SJSA1 (cell line): ENCODE results near the gene NTN4. TPM values are rescaled to one million over a fixed set of nuclear protein-coding genes. Genes with fewer than 3 reads are reported as not detected.
A peak's percentile ranks its signal among the peaks of the same experiment; 100 is the strongest.
"Not testable (repeated sequence)": the region's sequence is repeated elsewhere in the genome, so short reads cannot be mapped to it uniquely, and the experiment has no call there.

Experiments used
- DNase-seq, 2 experiments: peaks; one replicate each; pipeline ENCODE4 v3.0.0-alpha.2; 2015 to 2020; ENCODE audit warnings: low spot score in 2 of 2, low read depth in 1 of 2
- H3K27ac ChIP-seq: fragments of 250-450 bp; sonication (Bioruptor Pico); 2 replicates; pipeline ENCODE4 v1.5.1; 2020; ENCODE audit warnings: mild to moderate bottlenecking, moderate library complexity
- H3K27me3 ChIP-seq: fragments of 250-450 bp; sonication (Bioruptor Pico); replicated peaks from 2 replicates; pipeline ENCODE4 v1.5.1; 2020; ENCODE audit warnings: mild to moderate bottlenecking, moderate library complexity
- H3K36me3 ChIP-seq: fragments of 250-450 bp; sonication (Bioruptor Pico); 2 replicates; pipeline ENCODE4 v1.5.1; 2020; ENCODE audit warnings: mild to moderate bottlenecking
- H3K4me1 ChIP-seq: fragments of 250-450 bp; sonication (Bioruptor Pico); replicated peaks from 2 replicates; pipeline ENCODE4 v1.6.1; 2021; ENCODE audit warnings: mild to moderate bottlenecking
- H3K4me3 ChIP-seq: fragments of 250-450 bp; sonication (Bioruptor Pico); 2 replicates; pipeline ENCODE4 v1.5.1; 2020; ENCODE audit warnings: mild to moderate bottlenecking
- H3K9me3 ChIP-seq: fragments of 250-450 bp; sonication (Bioruptor Pico); replicated peaks from 2 replicates; pipeline ENCODE4 v1.5.1; 2020; ENCODE audit warnings: mild to moderate bottlenecking
- total RNA-seq: library from RNA; depleted of rRNA; stranded (reverse); fragments of >200 nt; shearing (Covaris generic); gene quantifications from 2 replicates; pipeline ENCODE4 v1.2.3, GENCODE V29; 2014; rRNA removed

The NTN4 gene
- 44.9 and 59.5 TPM in 2 replicates for total RNA-seq

GRCh38 chr12:95790033-95790916 is at the start of gene NTN4:
Gene NTN4 (minus strand): TSS chr12:95790764. CDS start chr12:95790309, 455 bp downstream.
- Histone ChIP-seq H3K4me1 (peaks cover 29% of the 10 kb centered on the region), H3K4me3 (peak within 1 kb of the TSS; percentile 94), H3K27ac (peak within 1 kb of the TSS; percentile 68), H3K27me3 (no peaks in the 10 kb centered on the region), H3K9me3 (no peaks in the 10 kb centered on the region), H3K36me3 (peaks cover 26% of the 10 kb centered on the region)
- DNase-seq = peak; percentile 54 to 60

- Histone ChIP-seq H3K36me3 (no peaks in the 10 kb centered on the region), H3K4me3 (no peak overlapping the region), H3K9me3 (no peaks in the 10 kb centered on the region), H3K27ac (no peak overlapping the region), H3K27me3 (0 out of 2 replicates have a peak, but pooled peaks cover 4% of the 10 kb centered on the region), H3K4me1 (peaks cover 14% of the 10 kb centered on the region)
- DNase-seq = no peak
These were observed 47.6 kb upstream of the NTN4 start for GRCh38 chr12:95838125-95838524.

GRCh38 chr12:95837240-95838038 is 46.9 kb upstream of the NTN4 start:
- no peak overlapping the region for H3K4me3 ChIP-seq
- no peaks in the 10 kb centered on the region for H3K36me3 ChIP-seq
- no peaks in the 10 kb centered on the region for H3K9me3 ChIP-seq
- no peak for DNase-seq
- no peak overlapping the region for H3K27ac ChIP-seq
- 0 out of 2 replicates have a peak, but pooled peaks cover 4% of the 10 kb centered on the region for H3K27me3 ChIP-seq
- peaks cover 14% of the 10 kb centered on the region for H3K4me1 ChIP-seq

- no peaks in the 10 kb centered on the region for H3K36me3 ChIP-seq
- no peak overlapping the region for H3K27ac ChIP-seq
- H3K4me1 ChIP-seq = peaks cover 14% of the 10 kb centered on the region
- H3K9me3 ChIP-seq = no peaks in the 10 kb centered on the region
- H3K27me3 ChIP-seq = 0 out of 2 replicates have a peak, but pooled peaks cover 4% of the 10 kb centered on the region
- no peak for DNase-seq
- H3K4me3 ChIP-seq = no peak overlapping the region
These were observed 46.2 kb upstream of the NTN4 start for GRCh38 chr12:95836630-95837239.

GRCh38 chr12:95836185-95836609 is 45.6 kb upstream of the NTN4 start:
- Histone ChIP-seq H3K27ac (no peak overlapping the region), H3K36me3 (no peaks in the 10 kb centered on the region), H3K27me3 (0 out of 2 replicates have a peak, but pooled peaks cover 4% of the 10 kb centered on the region), H3K4me1 (peaks cover 14% of the 10 kb centered on the region), H3K4me3 (no peak overlapping the region), H3K9me3 (no peaks in the 10 kb centered on the region)
- DNase-seq = peak in 1 of 2 experiments; percentile 57

- Histone ChIP-seq H3K27me3 (peaks cover 4% of the 10 kb centered on the region; the same call in 1 of the 2 replicates), H3K36me3 (no peaks in the 10 kb centered on the region)
These were observed 44.0 kb upstream of the NTN4 start for GRCh38 chr12:95834572-95834971.

GRCh38 chr12:95830335-95831089 is 39.9 kb upstream of the NTN4 start:
- H3K27ac ChIP-seq = no peak overlapping the region
- no peaks in the 10 kb centered on the region for H3K36me3 ChIP-seq
- DNase-seq = no peak
- no peaks in the 10 kb centered on the region; the same call in 1 of the 2 replicates for H3K27me3 ChIP-seq
- H3K4me3 ChIP-seq = no peak overlapping the region
- no peaks in the 10 kb centered on the region for H3K4me1 ChIP-seq
- no peaks in the 10 kb centered on the region for H3K9me3 ChIP-seq

More at GRCh38 chr12:95834572-95834971, 44.0 kb upstream of the NTN4 start:
- DNase-seq = no peak
- Histone ChIP-seq H3K4me1 (peaks cover 14% of the 10 kb centered on the region), H3K27ac (no peak overlapping the region), H3K4me3 (no peak overlapping the region), H3K9me3 (no peaks in the 10 kb centered on the region)

- H3K36me3 ChIP-seq = no peaks in the 10 kb centered on the region
- H3K27me3 ChIP-seq = no peaks in the 10 kb centered on the region; the same call in 1 of the 2 replicates
- H3K4me3 ChIP-seq = no peak overlapping the region
- H3K27ac ChIP-seq = no peak overlapping the region
- H3K9me3 ChIP-seq = no peaks in the 10 kb centered on the region
- no peaks in the 10 kb centered on the region for H3K4me1 ChIP-seq
- DNase-seq = no peak
These were observed 38.8 kb upstream of the NTN4 start for GRCh38 chr12:95829395-95829794.

- peaks cover 3% of the 10 kb centered on the region for H3K4me1 ChIP-seq
These were observed 29.6 kb upstream of the NTN4 start for GRCh38 chr12:95820096-95820703.

GRCh38 chr12:95815632-95816212 is 25.2 kb upstream of the NTN4 start:
- H3K36me3 ChIP-seq = no peaks in the 10 kb centered on the region
- H3K27ac ChIP-seq = no peak overlapping the region
- no peaks in the 10 kb centered on the region for H3K27me3 ChIP-seq
- no peaks in the 10 kb centered on the region for H3K9me3 ChIP-seq
- peak in 1 of 2 experiments; percentile 42 for DNase-seq
- H3K4me3 ChIP-seq = no peak overlapping the region
- peaks cover 3% of the 10 kb centered on the region for H3K4me1 ChIP-seq

More at GRCh38 chr12:95820096-95820703, 29.6 kb upstream of the NTN4 start:
- Histone ChIP-seq H3K27ac (no peak overlapping the region), H3K36me3 (no peaks in the 10 kb centered on the region), H3K9me3 (no peaks in the 10 kb centered on the region), H3K4me3 (no peak overlapping the region), H3K27me3 (no peaks in the 10 kb centered on the region)
- peak in 1 of 2 experiments; percentile 25 for DNase-seq

- not testable (repeated sequence) for DNase-seq, H3K27ac ChIP-seq, H3K4me3 ChIP-seq, H3K36me3 ChIP-seq, H3K27me3 ChIP-seq, H3K9me3 ChIP-seq
- H3K4me1 ChIP-seq = peaks cover 10% of the 10 kb centered on the region
These were observed 21.6 kb upstream of the NTN4 start for GRCh38 chr12:95812155-95812554.

GRCh38 chr12:95810411-95810810 is 19.8 kb upstream of the NTN4 start:
- peaks cover 24% of the 10 kb centered on the region for H3K4me1 ChIP-seq
- H3K4me3 ChIP-seq = no peak overlapping the region
- no peak overlapping the region for H3K27ac ChIP-seq
- H3K36me3 ChIP-seq = no peaks in the 10 kb centered on the region
- no peak for DNase-seq
- no peaks in the 10 kb centered on the region for H3K9me3 ChIP-seq
- H3K27me3 ChIP-seq = no peaks in the 10 kb centered on the region
